ENCODE measurements around the gene CCKAR.

- TF ChIP-seq CTCF (IDR thresholded peaks at IDR 0.05) (no peak), EP300 (IDR thresholded peaks at IDR 0.05) (no peak)
Observed at GRCh38 chr4:26474551-26474950, 15.7 kb downstream of the CCKAR start.
